ENCODE results near the gene NF2.

DNA sequence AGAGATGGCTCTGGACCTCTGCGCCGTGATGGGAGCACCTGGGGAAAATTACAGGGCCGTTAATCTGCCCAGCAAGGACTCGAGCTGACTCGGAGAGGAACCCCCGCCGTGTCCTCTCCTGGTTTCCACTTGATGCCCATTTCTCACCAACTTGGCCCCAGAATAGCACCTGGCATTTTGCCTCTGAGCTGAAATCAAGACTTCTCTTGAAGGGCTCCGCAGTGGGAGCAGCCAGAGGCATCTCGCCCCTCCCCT, 97.4 kb downstream of the NF2 start:
- TF ChIP-seq, protein P1, sequence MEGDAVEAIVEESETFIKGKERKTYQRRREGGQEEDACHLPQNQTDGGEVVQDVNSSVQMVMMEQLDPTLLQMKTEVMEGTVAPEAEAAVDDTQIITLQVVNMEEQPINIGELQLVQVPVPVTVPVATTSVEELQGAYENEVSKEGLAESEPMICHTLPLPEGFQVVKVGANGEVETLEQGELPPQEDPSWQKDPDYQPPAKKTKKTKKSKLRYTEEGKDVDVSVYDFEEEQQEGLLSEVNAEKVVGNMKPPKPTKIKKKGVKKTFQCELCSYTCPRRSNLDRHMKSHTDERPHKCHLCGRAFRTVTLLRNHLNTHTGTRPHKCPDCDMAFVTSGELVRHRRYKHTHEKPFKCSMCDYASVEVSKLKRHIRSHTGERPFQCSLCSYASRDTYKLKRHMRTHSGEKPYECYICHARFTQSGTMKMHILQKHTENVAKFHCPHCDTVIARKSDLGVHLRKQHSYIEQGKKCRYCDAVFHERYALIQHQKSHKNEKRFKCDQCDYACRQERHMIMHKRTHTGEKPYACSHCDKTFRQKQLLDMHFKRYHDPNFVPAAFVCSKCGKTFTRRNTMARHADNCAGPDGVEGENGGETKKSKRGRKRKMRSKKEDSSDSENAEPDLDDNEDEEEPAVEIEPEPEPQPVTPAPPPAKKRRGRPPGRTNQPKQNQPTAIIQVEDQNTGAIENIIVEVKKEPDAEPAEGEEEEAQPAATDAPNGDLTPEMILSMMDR (IDR thresholded peaks at IDR 0.05) = no peak
- TF ChIP-seq TCF7L2 (IDR thresholded peaks at IDR 0.05; ENCODE audit: low read depth, low read length) = no peak
